DMS53 treated with DMSO at 0.1 percent for 48 hours (cell line): ENCODE data around the gene COL4A2.
"Not testable (repeated sequence)": the region's sequence is repeated elsewhere in the genome, so short reads cannot be mapped to it uniquely, and the experiment has no call there.

Experiments used
- DNase-seq: peaks from one replicate; lab custom pipeline; 2025; ENCODE audit not compliant: unreplicated experiment; lab: John Stamatoyannopoulos, UW

Gene COL4A2

GRCh38 chr13:110377178-110377825 lies 70.2 kb downstream of the COL4A2 start:
- DNase-seq, result no peak

DNA sequence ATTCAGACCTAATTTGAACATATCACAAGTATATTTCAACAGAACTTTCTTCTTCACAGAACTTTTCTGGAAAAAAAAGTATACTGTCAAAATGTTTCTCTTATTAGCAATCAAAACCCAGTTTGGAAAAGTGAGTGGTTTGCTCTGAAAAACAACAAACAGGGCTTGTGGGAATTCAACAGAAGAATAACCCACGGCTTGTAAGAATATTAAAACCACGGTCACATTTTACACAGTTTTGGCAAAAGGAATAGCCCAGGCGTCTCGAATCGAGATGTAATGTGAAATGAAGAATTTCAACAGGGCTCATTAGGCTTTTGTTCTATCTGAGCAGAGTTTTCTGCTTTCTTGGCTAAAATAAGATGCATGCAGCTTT lies 70.7 kb downstream of the COL4A2 start:
- DNase-seq, result no peak

- DNase-seq, result no peak
Measured at GRCh38 chr13:110379358-110379757, 72.3 kb downstream of the COL4A2 start.

DNA sequence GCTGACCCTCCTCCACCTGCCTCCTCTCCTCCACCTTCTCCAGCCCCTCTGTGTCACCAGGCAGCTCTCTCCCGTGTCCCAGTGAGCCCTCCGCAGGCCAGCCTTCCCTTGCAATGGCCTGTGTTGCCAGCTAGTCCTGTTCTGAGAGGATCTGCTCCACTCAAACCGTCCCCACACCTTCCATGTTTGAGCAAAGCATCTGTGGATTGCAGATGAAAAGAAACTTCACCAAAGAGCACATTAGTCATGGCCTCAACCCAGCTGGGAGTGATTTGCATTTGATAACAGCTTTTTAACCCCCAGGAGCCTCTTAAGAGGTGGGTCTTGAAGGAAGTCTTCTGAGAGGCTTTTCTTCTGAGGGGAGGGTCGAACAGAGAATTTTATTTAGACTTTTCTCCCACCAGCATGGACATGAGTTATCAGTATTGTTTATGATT lies 72.8 kb downstream of the COL4A2 start:
- no peak for DNase-seq

- no peak for DNase-seq
Measured at GRCh38 chr13:110380359-110381028, 73.4 kb downstream of the COL4A2 start.

GRCh38 chr13:110381029-110381360 lies 73.9 kb downstream of the COL4A2 start:
- no peak for DNase-seq

DNA sequence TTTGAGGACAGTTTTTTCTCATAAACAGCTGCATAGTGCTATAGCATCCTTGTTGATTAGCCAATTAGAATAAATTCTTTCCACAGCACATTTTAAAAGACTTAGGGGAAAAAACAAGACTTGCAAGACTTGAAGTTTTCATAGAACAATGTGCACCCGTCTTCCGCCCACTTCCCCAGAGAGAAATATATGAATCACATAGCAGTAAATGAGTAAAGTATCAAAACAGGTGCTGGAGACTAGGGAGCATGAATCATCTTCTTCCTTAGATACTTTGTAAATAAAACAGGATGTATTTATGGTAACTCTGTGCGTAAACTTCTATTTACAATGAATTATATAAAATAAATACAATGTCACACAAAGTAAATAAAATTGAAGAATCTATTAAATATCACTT lies 75.1 kb downstream of the COL4A2 start:
- peak; percentile 8 for DNase-seq

GRCh38 chr13:110382830-110383229 lies 75.7 kb downstream of the COL4A2 start:
- DNase-seq, result no peak

DNA sequence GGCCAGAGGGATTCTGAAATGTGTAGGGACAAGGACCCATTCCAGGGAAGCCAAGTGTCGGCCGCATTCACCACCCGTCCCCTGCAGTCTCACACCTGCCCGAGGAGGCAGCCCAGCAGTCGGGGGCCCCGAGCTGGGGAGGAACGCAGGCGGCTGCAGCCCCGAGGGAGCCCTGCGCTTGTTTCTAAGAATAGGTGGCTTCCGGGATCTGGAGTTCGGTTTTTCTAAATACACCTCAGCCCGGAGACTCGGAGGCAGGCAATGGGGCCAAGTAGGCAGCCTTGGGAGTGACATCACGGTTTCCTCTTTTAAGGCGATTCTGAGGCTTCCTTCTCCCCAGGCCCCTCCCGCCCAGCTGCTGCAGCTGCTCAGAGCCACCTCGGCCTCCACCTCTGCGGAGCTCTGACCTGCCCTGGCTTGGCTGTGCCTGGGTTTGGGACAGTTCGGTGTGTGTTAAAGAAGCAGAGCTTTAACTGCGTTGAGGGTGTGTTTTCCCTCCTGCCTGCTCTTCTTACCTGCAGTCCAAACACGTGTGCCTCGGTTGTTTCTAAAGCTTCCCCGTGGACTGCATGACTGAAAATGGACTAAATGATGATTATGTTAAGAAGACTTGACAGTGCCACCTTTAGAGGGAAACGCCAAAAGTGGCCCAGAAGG lies 80.5 kb downstream of the COL4A2 start:
- DNase-seq, result peak; percentile 9

DNA sequence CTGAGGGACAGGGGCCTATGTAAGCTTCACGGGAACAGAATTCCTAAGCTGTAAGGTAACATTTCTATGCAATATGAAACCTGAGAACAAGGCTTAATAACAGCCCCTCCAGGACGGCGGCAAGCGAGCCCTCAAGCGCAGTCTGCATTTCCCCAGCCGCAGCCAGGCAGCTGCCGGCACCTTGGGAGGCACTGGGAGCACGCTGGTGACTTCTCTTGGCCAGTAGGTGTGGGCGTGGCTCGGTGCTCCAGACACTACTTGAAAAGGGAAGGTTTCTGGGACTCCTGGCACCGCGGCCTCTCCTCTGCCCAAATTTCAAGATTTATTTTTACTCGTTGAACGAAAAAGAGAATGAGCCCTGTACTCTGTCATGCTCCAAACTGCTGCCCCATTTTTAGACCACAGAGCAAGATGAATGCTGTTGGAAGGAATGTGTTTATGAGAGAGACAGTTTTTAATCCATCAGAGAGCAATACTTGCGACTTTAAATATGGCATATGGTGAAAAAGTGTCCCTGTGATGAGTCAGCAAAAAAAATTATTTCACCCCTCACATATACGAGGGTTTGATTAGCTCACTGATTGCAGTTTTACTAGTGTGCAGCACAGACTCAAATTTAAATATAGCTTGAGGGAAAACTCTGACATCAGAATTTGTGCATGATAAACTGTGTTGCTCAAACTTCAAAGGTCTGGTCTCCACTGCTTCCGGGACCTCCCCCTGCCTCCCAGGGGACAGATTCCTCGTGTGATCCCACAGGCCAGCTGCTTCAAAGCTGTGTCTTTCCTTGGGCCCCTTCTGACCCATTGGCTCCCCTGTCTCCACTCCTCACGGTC lies 81.2 kb downstream of the COL4A2 start:
- no peak for DNase-seq

DNA sequence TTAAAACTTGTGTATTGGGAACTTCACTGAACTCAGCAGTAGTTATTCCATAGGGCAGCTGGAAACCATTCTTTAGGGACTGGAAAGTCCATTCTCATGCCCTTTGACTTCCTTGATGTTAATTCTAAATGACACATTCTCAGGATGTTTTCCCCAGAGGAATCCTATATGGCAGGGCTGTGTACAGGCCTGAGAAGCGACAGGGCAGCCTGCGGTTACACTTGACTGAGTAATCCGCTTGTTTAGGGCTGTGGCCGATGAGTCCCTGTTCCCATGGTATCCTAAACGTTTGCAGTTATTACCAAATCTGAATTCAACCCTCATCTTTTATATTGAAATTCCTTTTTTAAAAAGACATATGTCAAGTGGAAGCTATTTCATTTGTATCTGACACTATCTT lies 83.5 kb downstream of the COL4A2 start:
- no peak for DNase-seq

DNA sequence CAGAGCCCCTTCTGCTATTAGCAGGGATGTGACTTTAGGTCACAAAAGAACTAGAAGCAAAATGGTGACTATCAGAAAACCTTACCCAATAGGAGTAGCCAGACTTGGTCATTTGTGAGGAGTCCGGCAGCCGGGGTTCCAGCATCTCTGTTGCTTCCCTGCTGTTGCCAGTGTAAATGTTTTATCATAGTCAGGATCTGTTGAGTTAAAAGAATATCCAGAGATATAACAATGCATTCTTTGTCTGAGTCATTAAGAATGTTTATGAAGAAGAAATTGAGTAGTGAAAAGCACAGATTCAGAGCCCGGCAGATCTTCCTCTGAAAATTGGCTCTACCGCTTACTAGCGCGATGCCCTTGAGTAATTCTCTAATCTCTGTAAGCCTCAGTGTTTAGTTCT lies 84.2 kb downstream of the COL4A2 start:
- no peak for DNase-seq

- DNase-seq, result no peak
Measured at GRCh38 chr13:110392510-110393240, 85.6 kb downstream of the COL4A2 start.

GRCh38 chr13:110393761-110394160 lies 86.7 kb downstream of the COL4A2 start:
- no peak for DNase-seq

DNA sequence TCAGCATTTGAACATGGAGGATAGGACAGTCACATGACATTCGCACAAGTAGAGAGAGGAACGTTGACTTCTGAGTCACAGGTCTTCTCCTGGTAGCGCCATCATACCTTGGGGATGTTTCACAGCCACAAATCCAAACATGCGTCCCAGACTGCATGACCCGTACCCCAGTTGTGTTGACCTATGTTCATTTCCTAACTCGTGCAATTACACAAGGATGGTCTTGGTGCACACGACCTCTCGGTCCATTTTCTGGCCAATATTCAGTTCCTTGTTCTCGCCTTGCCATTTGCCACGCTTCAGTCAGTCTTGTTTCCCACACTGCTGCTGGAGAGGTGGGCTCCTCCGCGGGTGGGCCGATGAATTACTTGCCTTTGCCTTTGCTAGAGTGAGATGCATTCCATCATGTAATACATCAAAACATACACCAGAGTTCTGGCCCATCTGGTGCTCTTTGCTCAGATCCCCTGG lies 87.3 kb downstream of the COL4A2 start:
- DNase-seq, result no peak

DNA sequence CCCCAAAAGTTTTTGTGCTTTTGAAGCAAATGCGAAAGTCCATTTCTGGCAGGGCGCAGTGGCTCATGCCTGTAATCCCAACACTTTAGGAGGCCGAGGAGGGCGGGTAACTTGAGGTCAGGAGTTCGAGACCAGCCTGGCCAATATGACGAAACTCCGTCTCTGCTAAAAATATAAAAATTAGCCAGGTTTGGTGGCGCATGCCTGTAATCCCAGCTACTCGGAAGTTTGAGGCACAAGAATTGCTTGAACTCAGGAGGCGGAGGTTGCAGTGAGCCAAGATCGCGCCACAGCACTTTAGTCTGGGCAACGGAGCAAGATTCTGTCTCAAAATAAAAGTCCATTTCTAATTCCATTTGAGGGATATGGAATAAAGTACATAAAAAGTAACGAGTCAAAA lies 88.5 kb downstream of the COL4A2 start:
- DNase-seq, result not testable (repeated sequence)

DNA sequence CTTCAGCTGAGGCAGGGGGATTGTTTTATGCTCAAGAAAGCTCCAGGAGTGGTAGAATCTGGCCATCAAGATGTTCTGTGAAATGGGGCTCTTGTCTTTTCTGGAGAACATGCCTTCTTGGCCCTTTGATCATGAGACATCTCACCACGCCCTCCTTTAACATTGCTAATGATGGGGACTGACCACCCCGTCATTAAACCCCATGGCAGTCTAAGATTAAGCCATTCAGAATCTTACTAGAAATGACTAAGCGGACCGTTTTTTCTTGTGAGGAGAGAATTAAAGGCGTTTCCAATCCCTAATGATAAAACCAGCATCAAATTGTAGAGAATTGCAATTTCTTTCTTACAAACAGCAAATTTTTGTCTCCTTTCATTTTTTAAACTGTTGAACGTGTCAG lies 89.4 kb downstream of the COL4A2 start:
- DNase-seq, result no peak

DNA sequence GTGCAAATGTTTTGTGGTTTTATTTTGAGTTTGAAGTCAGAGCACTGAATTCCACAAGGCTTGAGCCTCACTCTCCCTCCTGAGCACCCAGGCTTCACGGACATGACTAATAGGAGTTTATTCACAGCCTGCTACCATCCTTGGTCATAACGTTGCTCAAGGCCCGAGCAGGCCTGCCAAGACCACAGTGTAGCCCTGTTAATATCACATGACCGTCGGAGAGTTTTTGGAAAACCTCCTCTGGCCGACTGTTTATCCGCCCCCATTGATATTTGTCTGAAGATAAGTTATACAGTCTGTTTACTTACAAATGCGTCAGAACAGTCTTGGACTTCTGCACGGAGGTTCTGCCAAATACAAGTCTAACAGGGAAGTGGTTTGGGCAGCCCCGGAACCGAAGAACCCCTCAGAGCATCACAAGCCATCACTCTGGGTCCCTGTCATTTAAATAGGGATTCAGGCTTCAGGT lies 89.9 kb downstream of the COL4A2 start:
- no peak for DNase-seq

DNA sequence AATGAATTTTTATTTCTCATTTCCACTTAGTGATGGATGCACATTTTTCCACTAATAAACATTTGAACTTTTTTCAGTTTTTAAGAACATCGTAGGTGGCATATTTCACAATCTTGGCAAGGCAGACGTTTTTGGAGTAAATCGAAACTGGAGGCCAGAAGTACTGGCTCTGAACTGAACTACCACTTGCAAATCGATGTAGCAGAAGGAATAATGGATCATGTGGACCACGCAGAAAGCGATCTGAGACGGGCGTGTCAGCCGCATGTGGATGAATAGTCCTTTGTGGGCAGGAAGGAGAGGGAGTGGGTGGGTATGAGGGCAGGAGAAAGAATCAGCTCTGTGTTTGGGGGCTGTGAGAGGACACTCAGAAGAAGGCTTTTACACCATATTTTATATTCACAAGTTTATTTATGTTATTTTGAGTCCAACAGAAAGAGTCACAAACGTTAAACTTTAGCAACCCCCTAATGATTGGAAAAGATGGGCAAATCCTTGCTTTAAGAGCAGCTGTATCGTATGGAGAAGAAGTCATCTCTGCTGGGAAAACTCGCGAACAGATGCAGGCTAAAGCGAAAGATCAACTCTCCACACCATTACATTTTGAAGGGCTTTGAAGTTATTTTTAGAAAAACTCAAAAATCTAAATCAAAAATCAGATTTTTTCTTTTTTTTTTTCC lies 90.5 kb downstream of the COL4A2 start:
- DNase-seq, result no peak
